ELR (cell line): ENCODE data around the gene DEFB128.

Experiments used
- DNase-seq: peaks from one replicate; pipeline ENCODE4 v3.0.0-alpha.2; 2015; ENCODE audit warnings: low read depth

The DEFB128 gene

DNA sequence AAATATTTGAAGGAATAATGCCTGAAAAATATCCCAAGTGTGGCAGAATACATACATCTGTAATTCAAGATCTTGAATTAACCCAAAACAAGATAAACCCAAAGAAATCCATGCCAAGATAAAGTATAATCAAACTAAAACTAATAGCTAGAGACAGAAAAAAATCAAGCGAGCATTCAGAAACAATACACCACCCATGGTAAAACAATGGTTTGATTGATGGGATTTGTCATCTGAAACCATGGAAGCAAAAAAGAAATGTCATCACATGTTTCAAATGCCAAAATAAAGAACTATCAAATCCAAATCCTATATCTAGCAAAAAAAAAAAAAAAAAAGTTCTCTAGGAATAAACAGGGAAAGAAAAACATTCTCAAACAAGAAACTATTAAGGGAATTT lies 37.4 kb downstream of the DEFB128 start:
- DNase-seq = no peak

DNA sequence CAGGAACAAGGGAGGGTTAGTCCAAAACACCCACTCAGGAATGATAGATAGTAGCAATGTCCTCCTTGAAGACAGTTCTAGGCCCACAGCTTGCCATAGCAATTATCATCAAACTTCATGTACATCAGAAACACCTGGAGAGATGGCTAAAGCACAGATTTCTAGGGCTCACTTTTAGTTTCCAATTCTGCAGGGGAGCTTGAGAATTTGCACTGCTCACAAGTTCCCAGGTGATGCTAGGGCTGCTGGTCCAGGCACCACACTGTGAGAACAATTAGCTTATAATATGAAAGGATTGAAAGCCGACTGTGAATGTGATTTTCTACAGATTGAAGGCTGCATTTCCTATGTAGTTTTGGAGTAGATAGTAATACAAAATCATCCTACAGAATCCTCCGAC lies 43.6 kb downstream of the DEFB128 start:
- no peak for DNase-seq

DNA sequence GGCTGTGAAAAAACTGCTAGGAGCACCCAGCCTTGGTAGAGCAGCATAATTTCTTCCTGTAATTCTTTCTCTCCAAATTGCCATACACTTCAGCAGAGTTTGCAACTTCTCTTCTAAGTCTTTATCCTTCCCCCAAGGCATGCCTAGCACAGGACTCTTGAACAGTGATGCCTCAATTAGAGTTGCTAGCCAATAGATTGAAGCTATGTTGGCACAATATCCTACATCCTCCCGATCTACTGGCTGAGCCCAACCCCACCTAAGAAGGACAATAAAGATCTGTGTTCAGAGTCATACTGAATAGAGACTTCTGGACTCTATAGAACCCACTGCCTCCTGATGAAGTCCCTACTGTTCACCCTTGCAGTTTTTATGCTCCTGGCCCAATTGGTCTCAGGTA lies 47.2 kb downstream of the DEFB128 start, which contains the start of gene DEFB126:
TSS of gene DEFB126 (plus strand) at position 301 of the 400 bp plus-strand sequence. CDS start at position 340, 39 bp downstream.
- DNase-seq = no peak
